Measurements from ENCODE around the gene NRDC.
"Not testable (repeated sequence)": the region's sequence is repeated elsewhere in the genome, so short reads cannot be mapped to it uniquely, and the experiment has no call there.

NRDC gene

GRCh38 chr1:51842261-51842660 is 36.3 kb downstream of the NRDC start:
- no peak for DNase-seq (ENCODE audit: low read depth in 2 of 2)

- DNase-seq (ENCODE audit: low read depth in 2 of 2) = no peak
These were observed 37.6 kb downstream of the NRDC start for GRCh38 chr1:51840743-51841461.

GRCh38 chr1:51840182-51840581 is 38.3 kb downstream of the NRDC start:
- no peak for DNase-seq (ENCODE audit: low read depth in 2 of 2)

GRCh38 chr1:51839094-51839493 is 39.4 kb downstream of the NRDC start:
- DNase-seq (ENCODE audit: low read depth in 2 of 2) = no peak

- DNase-seq (ENCODE audit: low read depth in 2 of 2) = no peak
These were observed 41.3 kb downstream of the NRDC start for GRCh38 chr1:51837243-51837642.

- DNase-seq (ENCODE audit: low read depth in 2 of 2) = no peak
These were observed 44.8 kb downstream of the NRDC start for GRCh38 chr1:51833700-51834099.

- no peak for DNase-seq (ENCODE audit: low read depth in 2 of 2)
These were observed 49.5 kb downstream of the NRDC start for GRCh38 chr1:51829058-51829457.

GRCh38 chr1:51819810-51820209 is 58.7 kb downstream of the NRDC start:
- DNase-seq (ENCODE audit: low read depth in 2 of 2) = no peak

GRCh38 chr1:51819021-51819420 is 59.5 kb downstream of the NRDC start:
- not testable (repeated sequence) for DNase-seq (ENCODE audit: low read depth in 2 of 2)

- DNase-seq (ENCODE audit: low read depth in 2 of 2) = no peak
These were observed 60.0 kb downstream of the NRDC start for GRCh38 chr1:51818487-51818886.

- no peak for DNase-seq (ENCODE audit: low read depth in 2 of 2)
These were observed 64.0 kb downstream of the NRDC start for GRCh38 chr1:51814513-51814912.

- DNase-seq (ENCODE audit: low read depth in 2 of 2) = no peak
These were observed 79.2 kb downstream of the NRDC start for GRCh38 chr1:51799372-51799771.

GRCh38 chr1:51794868-51795267 is 83.7 kb downstream of the NRDC start:
- no peak for DNase-seq (ENCODE audit: low read depth in 2 of 2)

- DNase-seq (ENCODE audit: low read depth in 2 of 2) = no peak
These were observed 84.3 kb downstream of the NRDC start for GRCh38 chr1:51794260-51794659.

GRCh38 chr1:51792864-51793263 is 85.7 kb downstream of the NRDC start:
- no peak for DNase-seq (ENCODE audit: low read depth in 2 of 2)

- DNase-seq (ENCODE audit: low read depth in 2 of 2) = no peak
These were observed 86.6 kb downstream of the NRDC start for GRCh38 chr1:51791888-51792287.

- DNase-seq (ENCODE audit: low read depth in 2 of 2) = no peak
These were observed 88.1 kb downstream of the NRDC start for GRCh38 chr1:51790385-51790784.

- DNase-seq (ENCODE audit: low read depth in 2 of 2) = no peak
These were observed 89.2 kb downstream of the NRDC start for GRCh38 chr1:51789342-51789741.

GRCh38 chr1:51788938-51789337 is 89.6 kb downstream of the NRDC start:
- DNase-seq (ENCODE audit: low read depth in 2 of 2) = no peak

GRCh38 chr1:51784997-51785421 is 93.5 kb downstream of the NRDC start:
- DNase-seq (ENCODE audit: low read depth in 2 of 2) = no peak

- DNase-seq (ENCODE audit: low read depth in 2 of 2) = no peak
These were observed 97.6 kb downstream of the NRDC start for GRCh38 chr1:51780927-51781326.

GRCh38 chr1:51776408-51776807 is 102.1 kb downstream of the NRDC start:
- DNase-seq (ENCODE audit: low read depth in 2 of 2) = no peak

GRCh38 chr1:51768971-51769588 is 109.4 kb downstream of the NRDC start:
- no peak for DNase-seq (ENCODE audit: low read depth in 2 of 2)

- DNase-seq (ENCODE audit: low read depth in 2 of 2) = no peak
These were observed 117.2 kb downstream of the NRDC start for GRCh38 chr1:51761351-51761750.
